Measurements from ENCODE around the gene HARS2.

- no peak for TF ChIP-seq CTCF (conservative IDR thresholded peaks at IDR 0.05)
- no peak for TF ChIP-seq ZFX (IDR thresholded peaks at IDR 0.05)
These were observed 48.5 kb upstream of the HARS2 start for GRCh38 chr5:140642718-140643117.

All from C4-2B (cell line).